ENCODE data around the gene CLDN34.

CLDN34 gene

DNA sequence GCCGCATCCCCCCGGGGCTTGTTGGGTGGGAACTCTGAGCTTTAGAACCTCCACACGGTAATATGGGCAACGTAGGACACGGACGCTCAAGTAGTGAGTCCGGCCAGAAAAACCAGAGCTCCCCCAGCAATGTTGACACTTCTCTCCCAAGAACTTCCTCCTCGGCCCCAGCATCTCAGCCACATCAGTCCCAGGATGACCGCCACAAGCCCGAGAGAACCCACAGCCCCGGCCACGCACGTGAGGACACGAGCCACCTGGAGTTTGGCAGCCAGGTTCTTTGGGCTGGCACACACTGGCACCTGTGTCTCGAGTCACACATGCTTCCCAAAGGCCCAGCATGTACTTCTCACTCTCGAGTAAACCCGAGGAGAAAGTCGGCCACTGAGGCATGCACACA, 16.3 kb downstream of the CLDN34 start:
- no peak for DNase-seq

- no peak for DNase-seq
These were observed 16.7 kb downstream of the CLDN34 start for GRCh38 chrX:9983846-9984245.

- DNase-seq, result no peak
These were observed 21.6 kb downstream of the CLDN34 start for GRCh38 chrX:9988762-9989161.

DNA sequence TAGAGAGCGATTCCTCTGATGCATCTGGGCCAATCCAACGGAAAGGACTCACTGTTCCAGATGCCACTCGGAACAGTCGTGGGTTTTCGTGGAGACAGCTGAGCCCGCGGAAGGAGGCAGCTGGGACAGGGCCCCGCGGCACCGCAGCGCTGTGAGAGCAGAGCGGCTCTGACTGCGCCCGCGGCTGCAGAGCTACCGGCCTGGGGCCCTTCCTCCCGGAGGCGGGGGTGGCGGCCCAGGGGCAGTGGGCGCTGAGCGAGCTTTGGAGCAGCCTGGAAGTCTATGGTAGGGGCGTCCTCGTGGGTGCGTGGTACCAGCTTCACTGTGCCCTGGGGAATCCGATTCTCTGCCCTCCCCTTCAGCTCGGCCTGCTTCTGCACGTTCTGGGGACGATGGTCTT, 24.9 kb downstream of the CLDN34 start:
- DNase-seq, result no peak

- DNase-seq, result no peak
These were observed 25.6 kb downstream of the CLDN34 start for GRCh38 chrX:9992724-9993123.

- no peak for DNase-seq
These were observed 28.7 kb downstream of the CLDN34 start for GRCh38 chrX:9995855-9996339.

- DNase-seq, result no peak
These were observed 29.9 kb downstream of the CLDN34 start for GRCh38 chrX:9997041-9997440.

GRCh38 chrX:9997524-9997923, 30.4 kb downstream of the CLDN34 start:
- DNase-seq, result no peak

DNA sequence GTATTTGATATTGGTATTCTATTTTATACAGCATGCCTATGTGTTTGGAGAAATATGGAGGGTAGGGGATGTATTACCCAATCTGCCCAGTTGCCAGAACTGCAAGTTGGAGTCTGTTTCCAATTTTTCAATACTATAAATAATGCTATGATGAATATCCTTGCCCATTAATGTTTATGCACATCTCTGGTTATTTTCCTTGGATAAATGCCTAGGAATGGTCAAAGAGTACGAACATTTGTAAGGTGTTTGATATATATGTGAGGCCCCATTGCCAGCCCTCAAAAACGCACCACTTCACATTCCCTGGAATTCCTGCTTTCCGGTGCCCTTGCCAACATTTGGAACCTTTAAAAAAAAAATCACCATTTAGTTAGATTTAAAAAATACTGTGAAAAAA, 34.3 kb downstream of the CLDN34 start:
- DNase-seq, result no peak

DNA sequence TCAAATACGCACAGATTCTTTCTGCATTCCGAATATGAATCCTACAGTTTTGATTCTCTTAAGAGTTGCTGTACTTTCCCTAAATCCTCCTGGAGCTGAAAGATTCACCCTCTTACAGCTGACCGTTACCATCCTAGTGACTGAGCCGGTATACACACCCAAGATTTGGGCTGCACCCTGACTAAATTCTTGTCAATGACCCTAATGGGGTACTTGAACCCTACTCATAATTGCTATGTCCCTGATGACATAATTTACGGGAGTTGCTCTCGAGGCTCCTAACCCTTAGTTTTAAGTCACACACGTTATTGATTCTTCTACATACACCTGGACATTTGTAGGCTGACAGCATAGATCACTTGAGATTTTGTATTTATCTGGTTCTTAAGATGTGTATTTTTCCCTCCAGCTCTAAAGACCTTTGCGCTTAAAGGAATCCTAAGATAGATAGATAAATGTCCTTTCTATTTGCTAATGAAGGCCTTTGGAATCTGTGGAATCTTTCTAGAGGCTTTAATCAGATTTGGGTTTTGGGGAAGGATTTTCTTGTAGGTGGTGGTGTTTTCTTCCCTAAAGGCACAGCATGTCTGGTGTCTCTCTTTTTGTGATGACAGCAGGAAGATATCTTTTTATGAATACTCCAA, 37.8 kb downstream of the CLDN34 start:
- no peak for DNase-seq

GRCh38 chrX:10006086-10006485, 38.9 kb downstream of the CLDN34 start:
- no peak for DNase-seq

DNA sequence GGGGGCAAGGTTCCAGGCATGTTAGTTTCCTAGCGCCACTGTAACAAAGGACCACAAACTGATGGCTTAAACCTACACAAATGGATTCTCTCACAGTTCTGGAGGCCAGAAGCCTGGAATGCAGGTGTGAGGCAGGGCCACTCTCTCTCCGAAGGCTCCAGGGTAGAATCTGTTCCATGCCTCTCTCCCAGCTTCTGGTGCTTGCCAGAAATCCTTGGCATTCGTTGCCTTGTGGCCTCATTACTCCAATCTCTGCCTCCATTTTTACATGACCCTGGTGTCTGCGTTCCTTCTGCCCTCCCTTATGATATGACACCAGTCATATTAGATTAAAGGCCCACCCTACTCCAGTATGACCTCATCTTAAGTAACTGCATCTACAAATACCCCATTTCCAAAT, 39.6 kb downstream of the CLDN34 start:
- DNase-seq, result no peak

DNA sequence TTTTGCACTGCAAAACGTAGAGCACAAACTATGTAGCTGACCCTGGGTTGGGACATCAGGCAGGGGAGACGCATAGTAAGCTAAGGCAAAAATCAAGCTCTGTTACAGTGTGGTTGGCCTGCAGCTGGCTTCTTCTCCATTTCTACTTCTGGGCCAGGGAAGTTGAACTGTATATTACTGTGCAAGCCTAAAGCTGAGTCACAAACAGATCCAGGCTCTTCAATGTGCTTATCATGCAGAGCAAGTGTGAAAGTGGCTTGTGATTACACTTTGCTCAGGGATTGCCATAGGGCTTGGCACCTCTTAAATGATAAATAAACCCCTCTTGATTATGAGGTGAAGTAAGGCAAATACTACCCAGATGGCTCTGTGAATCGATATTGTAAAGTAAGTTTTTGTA, 40.5 kb downstream of the CLDN34 start:
- no peak for DNase-seq

DNA sequence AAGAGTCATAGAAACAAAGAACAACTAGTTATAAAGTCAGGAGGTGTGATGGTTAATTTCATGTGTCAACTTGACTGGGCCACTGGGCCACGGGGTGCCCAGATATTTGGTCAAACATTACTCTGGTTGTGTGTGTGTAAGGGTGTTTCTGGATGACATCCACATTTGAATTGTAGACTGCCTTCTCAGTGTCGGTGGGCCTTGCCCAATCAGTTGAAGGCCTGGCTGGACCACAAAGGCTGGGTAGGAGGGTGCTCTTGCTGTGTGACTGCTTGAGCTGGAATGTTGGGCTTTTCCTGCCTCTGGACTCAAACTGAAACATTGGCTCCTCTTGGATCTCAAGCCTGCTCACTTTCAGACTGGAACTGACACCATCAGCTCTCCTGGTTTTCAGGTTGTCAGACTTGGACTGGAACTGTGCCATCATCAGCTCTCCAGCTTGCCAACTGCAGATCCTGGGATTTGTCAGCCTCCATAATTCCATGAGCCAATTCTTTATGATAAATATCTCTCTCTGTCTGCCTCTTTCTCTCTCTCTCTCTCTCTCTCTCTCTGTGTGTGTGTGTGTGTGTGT, 41.4 kb downstream of the CLDN34 start:
- DNase-seq, result no peak

- DNase-seq, result no peak
These were observed 42.6 kb downstream of the CLDN34 start for GRCh38 chrX:10009741-10010140.

- DNase-seq, result no peak
These were observed 43.5 kb downstream of the CLDN34 start for GRCh38 chrX:10010686-10011085.

DNA sequence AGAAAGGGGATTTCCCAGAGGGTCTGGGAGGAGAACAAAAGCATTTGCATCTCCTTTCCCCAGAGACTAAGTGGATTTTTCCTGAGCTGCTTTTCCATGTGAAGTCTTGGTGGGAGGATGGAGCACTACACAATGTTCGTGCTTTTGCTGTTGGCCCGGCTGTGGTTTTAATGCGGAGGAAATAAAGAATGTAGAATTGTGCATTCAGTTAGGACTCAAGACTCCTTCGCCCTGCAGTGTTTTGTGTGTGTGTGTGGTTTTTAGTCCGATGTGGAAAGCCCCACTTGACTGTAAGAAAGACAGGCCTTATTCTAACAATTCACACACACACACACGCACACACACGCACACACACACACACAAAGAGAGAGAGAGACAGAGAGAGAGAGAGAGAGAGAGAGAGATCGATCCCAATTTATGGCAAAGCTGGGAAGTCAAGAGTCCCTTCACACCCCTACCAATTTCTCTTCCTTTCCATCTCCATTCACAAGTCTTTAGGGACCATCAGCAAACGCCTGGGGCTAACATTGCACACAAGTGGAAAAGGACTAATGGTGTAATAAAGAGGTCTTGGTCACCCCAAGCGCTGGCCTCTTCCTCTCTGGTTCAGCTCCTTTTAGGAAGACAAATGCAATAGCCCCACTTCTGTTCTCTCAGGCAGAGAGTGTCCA, 44.2 kb downstream of the CLDN34 start:
- no peak for DNase-seq

- DNase-seq, result no peak
These were observed 44.8 kb downstream of the CLDN34 start for GRCh38 chrX:10011991-10012390.

GRCh38 chrX:10014462-10015354, 47.5 kb downstream of the CLDN34 start:
- no peak for DNase-seq

DNA sequence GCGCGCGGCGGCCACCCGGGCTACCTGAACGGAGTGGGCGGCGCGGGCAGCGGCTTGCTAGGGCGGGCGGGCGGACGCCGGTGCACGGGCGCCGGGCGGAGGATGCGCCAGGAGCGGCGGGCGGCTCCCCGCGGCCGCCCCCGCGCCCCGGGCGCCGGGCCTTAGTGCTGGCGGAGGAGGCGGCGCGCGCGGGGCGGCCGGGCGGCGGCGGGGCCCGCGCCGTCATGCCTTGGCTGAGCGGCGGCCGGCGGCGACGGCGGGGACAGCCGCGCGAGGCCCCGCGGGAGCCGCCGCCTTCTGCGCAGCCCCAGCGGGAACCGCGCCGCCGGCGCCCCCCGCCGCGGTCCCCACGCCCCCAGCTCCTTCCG, 48.2 kb downstream of the CLDN34 start:
- no peak for DNase-seq

DNA sequence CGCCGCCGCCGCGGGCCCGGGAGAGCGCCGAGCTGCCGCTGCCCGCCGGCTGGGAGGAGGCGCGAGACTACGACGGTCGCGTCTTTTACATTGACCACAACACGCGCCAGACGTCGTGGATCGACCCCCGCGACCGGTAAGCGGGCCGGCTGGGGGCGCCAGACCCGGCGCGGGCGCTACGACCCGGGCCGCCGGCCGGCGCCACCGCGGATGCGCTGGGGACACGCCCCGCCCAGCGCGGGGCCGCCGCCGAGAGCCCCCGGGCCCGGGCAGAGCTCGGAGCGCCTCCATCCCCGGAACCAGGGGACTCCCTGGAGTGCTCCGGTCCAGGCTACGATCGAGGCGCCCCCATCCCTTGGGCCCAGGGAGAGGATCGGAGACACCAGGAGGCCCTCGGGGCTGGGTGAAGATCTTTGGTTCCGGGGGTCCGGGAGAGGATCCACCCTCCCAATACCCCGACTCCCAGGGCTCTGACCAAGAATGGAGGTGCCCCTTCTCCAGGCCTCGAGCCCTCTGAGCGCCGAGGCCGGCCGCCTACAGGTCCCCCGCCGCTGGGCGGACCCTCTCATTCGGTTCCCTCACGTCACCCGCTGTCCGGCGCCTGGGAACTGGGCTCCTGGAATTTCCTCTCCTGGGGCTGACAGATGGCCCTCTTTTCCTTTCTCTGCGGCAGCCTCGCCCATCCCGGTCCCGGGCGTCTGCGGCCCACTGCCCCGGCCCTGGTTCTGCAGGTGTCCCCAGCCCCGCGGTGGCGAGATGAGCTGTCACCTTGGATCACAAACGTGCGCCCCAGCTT, 48.8 kb downstream of the CLDN34 start:
- DNase-seq, result no peak

GRCh38 chrX:10016519-10017132, 49.5 kb downstream of the CLDN34 start:
- DNase-seq, result no peak
